AG04450 (cell line): Measurements from ENCODE around the gene YPEL1. TPM values are rescaled to one million over a fixed set of nuclear protein-coding genes. Genes with fewer than 3 reads are reported as not detected.
"Not testable (repeated sequence)": the region's sequence is repeated elsewhere in the genome, so short reads cannot be mapped to it uniquely, and the experiment has no call there.

Experiments
- CTCF ChIA-PET: fragments of 300-600, 350-600 bp; formaldehyde crosslinking; extraction: SDS; loops from one replicate; lab custom pipeline; 2022; ENCODE audit warnings: antibody characterized with exemption, inconsistent platforms; lab: Charles Lee
- POLR2A ChIA-PET: fragments of 350-600 bp; formaldehyde crosslinking; extraction: SDS; loops from one replicate; lab custom pipeline; 2021; ENCODE audit warnings: antibody characterized with exemption, inconsistent platforms; lab: Yijun Ruan, JAX
- DNase-seq: peaks from one replicate; pipeline ENCODE4 v3.0.0-alpha.2; 2011; ENCODE audit warnings: low read depth, low spot score
- H3K27ac ChIP-seq: one replicate; pipeline ENCODE4 v1.5.1; 2012; ENCODE audit warnings: low read depth, low read length, control low read depth
- H3K27me3 ChIP-seq: one replicate; pipeline ENCODE4 v1.6.0; 2012; ENCODE audit warnings: low read length; ENCODE audit not compliant: control insufficient read depth, insufficient read depth
- H3K4me3 ChIP-seq: 2 replicates; pipeline ENCODE4 v1.5.1; 2011; ENCODE audit warnings: mild to moderate bottlenecking, low read depth, low read length, control low read depth
- H3K9me3 ChIP-seq: 2 replicates; pipeline ENCODE4 v1.5.1; 2012; ENCODE audit warnings: low read length; ENCODE audit not compliant: control insufficient read depth, insufficient read depth
- polyA plus RNA-seq: library from polyadenylated mRNA; depleted of rRNA; stranded (reverse); fragments of >200 nt; gene quantifications from 2 replicates; pipeline ENCODE4 v1.2.3, GENCODE V29; 2011
- TF ChIP-seq, protein P1 (sequence below): IDR thresholded peaks from 2 replicates; pipeline ENCODE4 v1.5.1; 2011; ENCODE audit warnings: low read depth, low read length, control low read depth, inconsistent platforms

YPEL1 gene
- polyA plus RNA-seq, 1 experiment: 5.5 TPM

- no peak overlapping the region for H3K27ac ChIP-seq
- POLR2A ChIA-PET: interaction anchor here (0.6 kb wide), 1 partner anchor 222 kb away, joined by 3 read pairs; the partner anchor contains the start of gene PPM1F
- no peaks in the 10 kb centered on the region for H3K9me3 ChIP-seq
- no peak overlapping the region for H3K4me3 ChIP-seq
- TF ChIP-seq, protein P1, sequence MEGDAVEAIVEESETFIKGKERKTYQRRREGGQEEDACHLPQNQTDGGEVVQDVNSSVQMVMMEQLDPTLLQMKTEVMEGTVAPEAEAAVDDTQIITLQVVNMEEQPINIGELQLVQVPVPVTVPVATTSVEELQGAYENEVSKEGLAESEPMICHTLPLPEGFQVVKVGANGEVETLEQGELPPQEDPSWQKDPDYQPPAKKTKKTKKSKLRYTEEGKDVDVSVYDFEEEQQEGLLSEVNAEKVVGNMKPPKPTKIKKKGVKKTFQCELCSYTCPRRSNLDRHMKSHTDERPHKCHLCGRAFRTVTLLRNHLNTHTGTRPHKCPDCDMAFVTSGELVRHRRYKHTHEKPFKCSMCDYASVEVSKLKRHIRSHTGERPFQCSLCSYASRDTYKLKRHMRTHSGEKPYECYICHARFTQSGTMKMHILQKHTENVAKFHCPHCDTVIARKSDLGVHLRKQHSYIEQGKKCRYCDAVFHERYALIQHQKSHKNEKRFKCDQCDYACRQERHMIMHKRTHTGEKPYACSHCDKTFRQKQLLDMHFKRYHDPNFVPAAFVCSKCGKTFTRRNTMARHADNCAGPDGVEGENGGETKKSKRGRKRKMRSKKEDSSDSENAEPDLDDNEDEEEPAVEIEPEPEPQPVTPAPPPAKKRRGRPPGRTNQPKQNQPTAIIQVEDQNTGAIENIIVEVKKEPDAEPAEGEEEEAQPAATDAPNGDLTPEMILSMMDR: no peak
- CTCF ChIA-PET: interaction anchor here (0.6 kb wide), 1 partner anchor 101 kb away, joined by 3 read pairs; no protein-coding TSS in a partner anchor
- DNase-seq: no peak
- H3K27me3 ChIP-seq: no peaks in the 10 kb centered on the region
These were observed 4.9 kb downstream of the YPEL1 start for GRCh38 chr22:21730535-21731308.

DNA sequence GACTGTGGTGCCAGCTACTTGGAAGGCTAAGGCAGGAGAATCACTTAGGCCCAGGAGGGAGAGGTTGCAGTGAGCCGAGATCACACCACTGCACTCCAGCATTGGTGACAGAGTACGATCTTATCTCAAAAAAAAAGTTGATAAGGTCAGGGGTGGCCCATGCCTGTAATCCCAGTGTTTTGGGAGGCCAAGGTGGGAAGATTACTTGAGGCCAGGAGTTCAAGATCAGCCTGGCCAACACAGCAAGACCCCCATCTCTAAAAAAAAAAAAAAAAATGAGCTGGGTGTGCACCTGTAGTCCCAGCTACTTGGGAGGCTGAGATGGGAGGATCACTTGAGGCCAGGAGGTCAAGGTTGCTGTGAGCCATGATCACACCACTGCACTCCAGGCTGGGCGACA is 6.4 kb downstream of the YPEL1 start:
- DNase-seq, POLR2A ChIA-PET, H3K9me3 ChIP-seq, CTCF ChIA-PET, H3K27me3 ChIP-seq, H3K27ac ChIP-seq, H3K4me3 ChIP-seq: not testable (repeated sequence)

DNA sequence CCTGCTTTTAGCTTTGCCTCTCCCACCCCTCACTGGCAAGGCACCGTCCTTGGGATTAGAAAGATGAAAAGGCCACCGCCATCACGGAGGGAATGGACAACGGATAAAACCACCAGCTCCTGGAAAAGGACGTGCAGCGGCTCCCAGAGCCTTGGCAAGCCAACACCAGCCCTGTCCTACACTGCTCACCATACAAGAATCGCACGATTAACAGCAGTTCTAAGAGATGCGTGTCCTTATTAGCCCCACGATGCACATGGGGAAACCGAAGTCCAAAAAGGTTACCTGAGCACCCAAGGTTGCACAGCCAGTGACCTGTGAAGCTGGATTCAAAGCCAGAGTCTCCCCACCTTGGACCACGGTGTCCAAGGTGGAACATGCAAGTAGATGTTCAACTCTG is 7.3 kb downstream of the YPEL1 start:
- POLR2A ChIA-PET: no interaction called here
- CTCF ChIA-PET: no interaction called here
- no peak overlapping the region for H3K4me3 ChIP-seq

DNA sequence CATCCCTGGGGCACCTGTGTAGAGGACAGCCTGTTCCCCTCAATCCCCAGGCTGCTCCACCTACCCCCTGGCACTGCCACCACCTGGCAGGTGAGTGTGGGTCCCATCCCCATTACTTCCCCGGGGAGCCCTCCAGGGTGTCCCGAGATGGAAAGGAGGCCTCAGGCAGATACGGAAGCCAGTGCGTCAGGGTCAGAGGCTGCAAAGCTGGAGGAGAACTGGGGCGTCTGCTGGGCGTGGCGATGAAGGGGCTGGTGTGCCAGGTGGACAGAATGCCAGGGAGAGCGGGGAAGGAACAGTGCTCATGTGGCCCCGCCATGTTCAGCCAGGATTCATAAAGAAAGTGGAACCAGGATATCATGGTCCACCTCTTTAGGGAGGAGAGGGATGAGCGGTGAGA is 7.8 kb downstream of the YPEL1 start:
- no peak for DNase-seq
- Histone ChIP-seq H3K27ac (no peak overlapping the region), H3K27me3 (no peaks in the 10 kb centered on the region), H3K9me3 (no peaks in the 10 kb centered on the region), H3K4me3 (no peak overlapping the region)
- TF ChIP-seq, protein P1: no peak
- ChIA-PET POLR2A (no interaction called here), CTCF (no interaction called here)

More for the DNA sequence above, 7.3 kb downstream of the YPEL1 start:
- Histone ChIP-seq H3K9me3 (no peaks in the 10 kb centered on the region), H3K27ac (no peak overlapping the region), H3K27me3 (no peaks in the 10 kb centered on the region)
- DNase-seq: no peak
- TF ChIP-seq, protein P1: no peak

DNA sequence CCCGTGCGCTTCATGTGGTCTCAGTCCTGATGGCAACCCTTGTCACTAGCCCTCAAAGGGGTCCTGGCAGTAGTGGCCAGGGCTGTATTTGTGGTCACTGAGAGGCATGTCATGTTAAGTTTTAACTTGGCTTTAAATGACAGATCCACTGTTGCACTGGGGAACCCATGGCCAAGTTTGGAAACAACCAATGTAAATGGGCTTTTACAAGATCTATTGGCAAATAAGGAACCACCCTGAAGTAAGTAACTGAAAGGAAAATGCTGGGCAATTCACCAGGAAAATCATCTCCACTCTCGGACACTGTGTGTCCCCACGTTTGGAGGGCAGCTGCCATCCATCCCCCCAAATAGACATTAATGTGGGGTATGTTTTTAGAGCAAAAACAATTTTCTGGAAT is 8.4 kb downstream of the YPEL1 start:
- no peak for DNase-seq
- Histone ChIP-seq H3K27me3 (no peaks in the 10 kb centered on the region), H3K9me3 (no peaks in the 10 kb centered on the region), H3K4me3 (no peak overlapping the region), H3K27ac (no peak overlapping the region)
- ChIA-PET POLR2A (no interaction called here), CTCF (no interaction called here)
- TF ChIP-seq, protein P1: no peak
